Stimulated activated CD8-positive, alpha-beta memory T cell treated with anti-CD3 and anti-CD28 coated beads, Interleukin-4, amount 100 ng/mL, for 24 hours (primary cell): ENCODE results near the gene PLEKHG7.

Experiments
- DNase-seq: peaks from one replicate; pipeline ENCODE4 v3.0.0-alpha.2; 2020; ENCODE audit warnings: low read depth

PLEKHG7 gene

DNA sequence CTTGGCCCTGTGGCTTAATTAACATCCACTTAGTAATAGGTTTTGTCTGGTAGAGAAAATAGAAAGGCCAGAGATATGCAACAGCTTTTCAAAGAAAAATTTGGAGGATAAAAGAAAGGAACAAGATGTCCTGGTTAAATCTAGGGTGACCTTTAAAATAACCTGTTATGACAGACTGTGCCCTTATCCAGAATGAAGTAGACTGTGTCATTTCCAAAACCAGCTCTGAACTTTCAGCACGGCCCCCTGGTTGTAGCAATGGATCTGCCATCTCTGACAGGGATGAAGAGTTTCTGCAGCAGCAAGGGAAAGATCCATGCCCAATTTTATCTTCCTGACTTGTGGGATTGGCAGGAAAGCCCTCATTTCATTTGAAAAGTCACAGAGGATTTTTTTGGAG is 5.1 kb downstream of the PLEKHG7 start:
- no peak for DNase-seq

DNA sequence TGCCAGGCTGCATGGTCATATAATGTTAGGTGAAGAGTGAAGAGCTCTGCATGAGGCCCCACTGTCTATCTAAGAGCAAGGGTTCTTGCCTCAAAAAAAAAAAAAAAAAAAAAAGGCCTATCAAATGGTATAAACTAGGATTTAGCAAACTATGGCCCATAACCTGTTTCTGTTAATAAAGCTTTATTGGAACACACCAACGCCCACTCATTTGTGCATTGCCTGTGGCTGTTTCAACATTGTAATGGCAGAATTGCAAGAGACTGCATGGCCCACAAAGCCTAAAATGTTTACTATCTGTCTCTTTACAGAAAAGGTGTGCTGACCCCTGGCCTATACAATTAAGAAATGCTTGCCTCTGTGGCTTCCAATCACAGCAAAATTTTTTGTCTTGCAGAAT is 12.8 kb downstream of the PLEKHG7 start:
- no peak for DNase-seq

DNA sequence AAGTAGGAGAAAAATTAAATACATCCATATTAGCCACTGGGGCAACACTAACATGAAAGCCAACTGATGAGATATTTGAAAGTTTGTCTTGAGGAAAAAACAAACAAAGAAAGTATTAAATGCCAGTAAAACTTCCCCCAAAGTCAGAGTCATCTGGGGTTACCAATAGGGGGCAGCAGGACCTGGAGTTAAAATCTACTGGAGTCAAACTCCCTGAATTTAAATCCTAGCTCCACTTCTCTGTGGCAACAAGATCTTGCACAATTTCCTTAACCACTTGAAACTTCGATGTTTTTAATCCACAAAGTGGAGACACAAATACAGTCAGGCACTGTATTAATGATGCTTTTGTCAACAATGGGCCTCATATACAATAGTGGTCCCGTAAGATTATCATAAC is 14.4 kb downstream of the PLEKHG7 start:
- DNase-seq = no peak

DNA sequence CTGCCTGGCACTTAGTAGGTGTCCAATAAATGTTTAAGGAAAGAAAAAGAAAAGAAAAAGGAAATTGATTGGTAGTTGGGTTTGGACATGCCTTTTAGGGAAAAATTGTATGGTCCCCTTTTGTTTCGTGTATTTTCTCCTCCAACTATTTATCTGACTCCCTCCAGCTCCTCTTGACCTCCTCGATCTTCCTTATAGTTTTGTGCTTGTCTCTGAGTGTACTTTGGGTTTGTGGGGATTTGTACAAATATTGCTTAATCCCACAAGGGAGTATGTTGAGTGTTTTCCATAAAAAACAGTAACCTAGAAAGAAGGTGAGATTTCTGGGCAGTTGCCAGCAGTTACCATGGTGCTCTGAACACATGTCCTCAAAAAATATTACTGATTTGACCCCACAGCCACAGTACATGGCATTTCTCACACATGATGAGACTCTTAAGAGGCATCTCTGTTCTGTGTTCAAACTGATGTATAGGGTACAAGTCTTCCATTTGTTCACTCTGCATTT is 15.7 kb downstream of the PLEKHG7 start:
- no peak for DNase-seq

DNA sequence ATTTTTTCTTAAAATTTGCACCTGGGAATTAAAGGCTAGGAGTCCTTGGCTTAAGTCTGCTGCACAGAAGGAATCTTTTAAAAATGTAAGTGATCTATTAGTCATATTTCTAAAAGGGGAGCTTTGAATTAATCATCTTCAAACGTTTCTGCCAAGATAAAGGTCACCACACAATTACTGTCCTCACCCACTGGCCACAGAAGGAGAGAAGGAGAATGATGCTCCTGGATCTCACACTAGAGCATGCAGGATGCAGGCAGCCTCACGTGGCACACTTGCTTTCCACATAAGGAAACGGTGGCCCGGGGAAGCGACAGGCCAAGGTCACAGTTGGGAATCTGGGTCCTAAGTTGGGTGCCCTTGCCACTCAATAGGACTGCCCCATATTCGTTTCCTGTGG is 16.9 kb downstream of the PLEKHG7 start:
- no peak for DNase-seq

DNA sequence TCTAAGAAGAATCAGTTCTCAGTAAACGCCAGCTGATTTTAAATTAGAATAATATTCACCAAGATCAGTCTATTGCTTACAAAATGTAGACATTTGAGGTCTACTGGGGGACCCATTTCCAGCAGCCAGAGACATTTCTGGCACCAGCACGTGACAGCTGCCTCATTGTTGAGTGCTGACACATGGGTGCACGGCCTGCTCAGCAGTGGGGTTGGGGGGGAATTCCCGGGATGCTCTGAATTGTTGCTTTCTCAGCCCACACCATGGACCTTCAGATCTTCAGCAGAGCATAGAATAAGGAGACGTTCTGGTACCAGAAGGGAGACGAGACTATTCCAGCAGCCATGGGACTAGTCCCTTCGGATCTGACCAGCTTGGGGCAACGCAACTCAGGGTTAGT is 18.3 kb downstream of the PLEKHG7 start:
- DNase-seq = no peak

DNA sequence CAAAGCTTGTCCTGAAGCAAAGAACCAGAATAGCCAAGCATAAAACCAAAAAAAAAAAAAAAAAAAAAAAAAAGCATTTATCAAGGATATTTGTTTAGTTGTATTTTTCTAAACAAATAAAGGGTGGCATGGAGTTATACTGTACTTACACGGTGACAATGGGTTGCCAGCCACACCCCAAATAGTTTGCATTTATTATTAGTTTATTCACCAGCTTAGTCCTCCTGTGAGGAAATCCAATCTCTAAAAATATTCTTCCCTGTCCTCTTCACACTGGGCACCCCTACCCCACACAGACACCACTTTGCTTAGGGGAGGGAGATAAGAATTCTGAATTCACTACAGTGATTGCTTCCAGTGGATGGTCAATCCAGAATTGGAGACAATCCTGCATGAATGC is 18.9 kb downstream of the PLEKHG7 start:
- no peak for DNase-seq

DNA sequence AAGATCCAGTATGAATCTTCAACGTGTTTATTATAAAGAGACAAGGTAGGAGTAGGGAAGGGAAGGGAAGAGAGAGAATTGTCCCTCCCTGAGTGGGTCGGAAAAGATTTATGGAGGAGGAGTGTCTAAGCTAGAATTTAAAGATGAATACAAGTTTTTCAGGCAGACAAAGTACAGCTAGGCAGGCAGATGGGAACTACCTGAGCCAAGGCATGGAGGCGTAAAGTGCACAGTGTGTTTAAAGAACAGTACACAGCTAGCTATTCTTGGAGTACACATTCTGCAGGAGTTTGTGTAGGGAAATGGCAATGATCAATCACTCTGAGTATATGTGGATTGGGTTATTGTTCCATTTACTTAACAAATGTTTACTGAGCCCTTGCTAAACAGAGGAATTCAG is 20.1 kb downstream of the PLEKHG7 start:
- DNase-seq = no peak

DNA sequence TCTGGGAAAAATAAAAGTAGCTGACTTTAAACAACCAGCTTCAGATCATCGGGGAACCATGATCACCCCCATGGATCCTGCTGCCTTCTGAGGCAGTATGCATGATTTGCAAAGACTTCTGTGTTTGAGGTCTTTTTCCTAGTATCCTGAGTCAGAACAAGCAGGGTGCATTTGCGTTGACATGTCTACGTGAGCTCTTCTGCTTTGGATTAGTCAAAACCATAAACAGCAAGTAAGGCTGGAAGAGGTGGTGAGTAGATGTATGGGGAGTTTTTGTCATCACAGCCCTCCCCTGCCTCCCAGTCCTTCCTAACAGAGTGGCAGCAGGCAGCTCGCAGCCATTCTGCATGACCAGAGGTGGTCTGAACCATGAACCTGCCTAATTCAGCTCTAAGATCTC is 24.1 kb downstream of the PLEKHG7 start:
- no peak for DNase-seq

DNA sequence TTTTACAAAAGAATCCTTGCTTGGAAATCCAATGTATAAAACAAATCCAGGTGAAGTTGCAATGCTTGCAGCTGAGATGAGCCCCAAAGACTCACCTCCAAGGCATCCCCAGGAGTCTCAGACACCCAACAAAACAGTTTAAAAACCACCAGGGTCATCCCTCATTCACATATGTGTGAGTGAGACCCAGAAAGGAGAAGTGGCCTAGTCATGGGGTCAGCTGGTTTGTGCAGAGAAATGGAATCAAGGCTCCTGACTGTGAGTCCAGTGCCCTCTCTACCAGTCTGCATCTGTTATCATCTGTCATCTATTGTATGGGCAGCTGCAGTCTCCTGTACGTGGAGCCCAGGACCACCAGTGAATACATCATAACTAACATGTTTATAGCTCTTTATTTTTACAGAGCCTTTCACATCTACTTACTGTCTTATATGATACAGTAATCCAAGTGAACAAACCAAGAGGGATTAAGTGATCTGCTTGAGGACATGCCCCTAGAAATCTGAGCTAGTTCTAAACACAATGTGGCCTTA is 27.1 kb downstream of the PLEKHG7 start:
- no peak for DNase-seq

DNA sequence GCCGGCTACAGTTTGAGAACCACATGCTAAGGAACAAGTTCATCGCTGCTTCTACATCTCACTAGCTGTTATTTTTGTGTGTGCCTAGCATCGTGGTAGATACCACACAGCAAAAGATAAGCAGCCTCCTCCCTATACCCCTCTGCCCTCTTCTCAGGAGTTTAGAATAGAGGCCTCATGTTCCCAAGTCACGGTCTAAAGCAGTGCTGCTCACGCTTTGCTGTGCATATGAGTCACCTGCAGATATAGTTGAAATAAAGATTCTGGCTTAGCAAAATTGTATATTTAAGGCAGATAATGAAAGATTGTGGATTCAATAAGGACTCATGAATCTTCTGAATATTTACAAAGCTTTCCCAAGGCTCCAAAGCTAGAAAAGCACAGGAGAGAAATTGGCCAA is 28.0 kb downstream of the PLEKHG7 start:
- no peak for DNase-seq

DNA sequence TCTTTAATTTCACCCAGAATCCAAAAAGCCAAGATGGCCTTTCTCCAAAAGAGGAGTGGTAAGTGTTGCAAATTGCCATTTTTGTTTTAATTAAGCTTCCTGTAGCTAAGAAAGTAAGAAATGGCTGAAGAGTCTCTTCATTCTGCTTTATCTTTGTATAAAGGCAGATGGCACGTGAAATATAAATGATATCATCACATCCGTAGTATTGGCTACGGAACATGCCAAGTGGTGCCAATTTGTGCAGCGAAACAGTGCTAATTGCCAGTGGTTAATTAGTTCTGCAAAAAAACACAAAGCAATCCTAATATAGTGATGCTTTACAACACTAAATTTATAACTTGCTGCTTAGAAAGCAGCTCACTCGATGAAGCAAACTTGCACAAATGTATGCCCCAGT is 29.4 kb downstream of the PLEKHG7 start:
- no peak for DNase-seq

DNA sequence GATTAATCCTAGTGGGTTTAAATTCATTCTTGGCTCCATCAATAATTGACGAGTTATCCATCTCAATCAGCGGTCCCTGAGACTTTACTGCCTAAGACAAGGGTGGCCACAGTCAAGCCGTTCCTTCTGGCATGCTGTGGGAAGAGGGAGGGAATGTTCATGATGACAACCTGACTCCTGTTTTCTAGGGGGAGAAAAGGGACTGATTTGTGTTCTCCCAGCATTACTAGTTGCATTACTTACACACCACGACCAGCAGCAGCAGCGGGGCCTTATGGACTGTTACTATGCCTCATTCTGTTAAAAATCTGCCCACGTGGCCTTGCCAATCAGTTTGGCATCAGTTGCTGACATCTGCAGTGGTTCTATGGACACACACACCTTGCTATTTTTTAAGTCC is 29.9 kb downstream of the PLEKHG7 start:
- DNase-seq = no peak

DNA sequence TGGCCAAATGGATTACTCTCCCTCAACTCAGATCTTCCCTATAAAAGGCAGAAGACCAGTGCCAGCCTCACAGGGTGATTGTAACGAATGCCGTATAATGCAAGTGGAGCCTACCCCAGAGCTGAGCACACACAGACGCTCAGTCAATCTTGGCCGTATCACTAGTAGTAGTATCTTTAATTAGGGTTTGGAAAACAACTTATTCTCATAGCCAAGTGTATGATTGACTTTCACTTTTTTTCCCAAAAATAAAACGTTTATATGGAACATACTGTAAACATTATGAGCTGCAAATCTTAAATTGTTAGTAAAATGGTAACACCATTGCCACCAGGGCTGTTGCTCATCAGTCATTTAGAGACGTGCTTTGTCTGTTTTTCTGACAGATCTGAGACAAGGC is 30.4 kb downstream of the PLEKHG7 start:
- no peak for DNase-seq

DNA sequence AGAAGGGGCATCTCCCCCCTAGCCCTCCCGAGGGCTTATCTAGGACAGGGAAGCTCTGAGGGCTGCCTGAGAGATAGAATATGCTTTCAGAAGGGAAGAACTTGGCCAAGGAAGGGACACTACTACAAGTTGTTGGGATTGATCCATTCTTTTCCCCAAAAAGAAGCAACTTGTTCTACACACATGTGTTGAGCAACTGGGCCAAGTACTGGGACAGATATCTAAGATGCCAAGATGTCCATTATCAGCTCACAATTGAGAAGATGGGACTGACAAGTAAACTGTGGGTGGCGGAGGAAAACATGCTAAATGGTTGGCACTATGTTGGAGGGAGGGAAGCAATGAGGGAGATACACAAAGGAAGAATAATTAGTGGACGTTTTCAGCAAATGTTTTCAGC is 30.9 kb downstream of the PLEKHG7 start:
- DNase-seq = no peak

DNA sequence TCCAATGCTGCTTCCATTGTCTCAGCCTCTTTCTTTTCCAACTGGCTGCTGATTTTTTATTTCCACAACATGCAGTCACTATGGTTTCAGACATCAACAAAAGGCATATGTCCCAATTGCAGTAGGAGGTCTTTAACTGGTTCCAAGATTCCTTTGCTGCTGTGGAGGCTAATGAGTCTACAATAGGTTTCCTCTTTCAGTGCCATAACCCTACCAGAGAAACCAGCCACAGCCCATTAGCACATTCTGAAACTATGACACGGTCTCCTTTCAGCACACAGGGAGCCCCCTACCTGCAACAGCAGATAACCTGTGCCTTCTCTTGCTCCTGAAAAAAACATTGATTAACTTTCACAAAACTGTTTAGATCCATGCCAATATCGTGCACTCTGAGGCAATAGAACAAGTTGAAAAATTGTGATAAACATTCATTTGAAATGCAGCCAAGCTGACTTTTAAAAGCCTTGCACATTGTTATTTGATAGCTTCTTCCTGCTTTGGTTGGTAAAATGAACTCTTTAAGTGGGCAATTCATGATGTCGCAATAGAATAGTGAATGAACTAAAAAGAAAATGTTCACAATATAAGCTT is 32.4 kb downstream of the PLEKHG7 start:
- no peak for DNase-seq

DNA sequence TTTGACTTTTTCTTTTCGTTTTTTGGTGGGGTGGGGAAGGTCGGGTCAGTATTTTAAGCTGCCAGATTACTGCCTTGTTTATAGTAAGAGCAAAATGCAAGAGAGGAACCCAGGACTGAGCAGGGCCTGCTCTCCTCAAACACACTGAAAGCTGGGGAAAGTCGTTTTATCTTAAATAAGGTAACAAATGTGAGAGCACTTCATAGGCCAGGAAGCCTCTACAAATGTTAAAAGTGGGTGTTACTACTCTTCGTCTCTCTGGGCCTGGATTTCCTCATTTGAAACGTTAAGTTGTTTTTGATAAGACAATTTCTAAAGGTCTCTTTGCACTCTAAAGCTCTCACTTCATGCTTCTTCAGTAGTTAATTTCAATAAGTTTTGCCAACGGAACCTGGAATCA is 33.8 kb downstream of the PLEKHG7 start:
- DNase-seq = no peak

DNA sequence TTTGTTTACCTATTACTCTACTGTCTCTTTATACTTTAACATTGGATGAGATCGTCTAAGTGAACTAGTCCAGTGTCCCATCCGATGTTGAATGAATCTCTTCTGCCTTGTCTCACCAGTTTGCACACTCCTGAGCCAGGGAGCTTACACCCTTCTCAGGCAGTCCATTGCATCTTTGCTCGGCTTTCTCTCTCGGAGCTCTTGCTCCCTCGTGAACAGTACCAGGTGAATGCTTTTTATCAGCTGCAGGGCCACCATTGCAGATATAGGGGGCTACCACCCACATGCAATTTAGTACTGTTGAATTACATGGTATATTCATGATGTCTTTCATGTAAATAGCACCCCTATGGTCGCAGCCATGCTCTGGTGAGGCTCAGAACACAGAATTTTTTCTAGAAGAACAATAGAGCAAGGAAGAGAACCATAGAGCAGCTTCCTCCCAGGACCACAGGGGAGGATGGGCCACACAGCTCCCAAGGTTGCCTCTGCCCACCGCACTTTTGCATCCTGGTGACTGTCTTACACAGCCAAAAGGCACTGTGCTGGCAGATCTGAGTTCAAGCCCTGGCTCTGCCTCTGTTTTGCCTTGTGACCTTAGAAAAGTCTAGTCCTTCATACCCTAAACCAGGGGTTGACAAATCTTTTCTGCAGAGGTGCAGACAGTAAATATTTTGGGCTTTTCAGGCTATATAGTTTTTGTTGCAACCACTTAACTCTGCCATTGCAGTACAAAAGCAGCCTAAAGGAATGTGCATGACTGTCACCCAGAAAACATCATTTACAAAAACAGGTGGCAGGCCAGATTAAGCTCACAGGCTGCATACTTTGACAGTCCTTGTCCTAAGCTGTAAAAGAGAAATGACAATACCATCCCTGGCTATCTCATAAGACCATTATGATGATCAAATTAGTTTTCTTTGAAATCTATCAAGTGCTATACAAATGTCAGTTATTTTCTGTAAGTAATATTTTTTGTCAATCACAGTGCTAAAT is 35.4 kb downstream of the PLEKHG7 start:
- DNase-seq = no peak

DNA sequence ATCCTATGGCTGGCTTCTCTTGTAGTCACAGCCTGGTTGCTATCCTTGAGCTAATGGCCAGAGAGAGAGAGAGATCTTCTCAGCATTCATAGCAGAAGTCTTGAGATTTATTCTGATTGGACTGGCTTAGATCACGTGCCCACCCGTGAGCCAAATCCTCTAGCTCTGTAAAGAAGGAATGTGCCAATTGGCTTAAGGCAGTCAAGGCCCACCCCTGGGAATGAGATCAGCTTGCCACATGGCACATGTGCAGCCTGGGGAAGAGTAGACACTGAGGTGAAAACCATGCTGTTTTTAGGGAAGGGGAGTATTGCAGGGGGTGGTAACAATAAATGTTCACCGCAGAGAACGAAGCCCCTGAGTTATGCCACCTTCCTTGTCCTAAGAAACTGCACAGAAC is 36.3 kb downstream of the PLEKHG7 start:
- no peak for DNase-seq

DNA sequence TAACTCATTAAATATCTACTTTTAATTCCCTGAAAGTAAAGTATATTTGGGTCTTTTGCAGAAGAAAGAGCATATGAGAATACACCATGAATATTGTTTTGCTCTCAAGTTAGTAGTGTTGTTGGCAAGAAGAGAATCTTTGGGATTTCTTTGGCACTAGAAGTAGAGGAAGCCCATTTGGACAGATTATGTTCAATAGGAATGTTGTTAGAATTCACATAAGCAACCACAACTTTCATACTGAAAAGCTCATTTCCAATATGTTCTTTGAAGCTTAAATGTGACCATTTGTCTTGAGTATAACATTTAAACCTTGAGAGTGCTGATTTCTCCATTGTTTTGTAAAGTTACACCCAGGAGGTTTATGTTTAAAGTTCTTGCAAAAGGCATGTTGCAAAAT is 37.6 kb downstream of the PLEKHG7 start:
- no peak for DNase-seq

DNA sequence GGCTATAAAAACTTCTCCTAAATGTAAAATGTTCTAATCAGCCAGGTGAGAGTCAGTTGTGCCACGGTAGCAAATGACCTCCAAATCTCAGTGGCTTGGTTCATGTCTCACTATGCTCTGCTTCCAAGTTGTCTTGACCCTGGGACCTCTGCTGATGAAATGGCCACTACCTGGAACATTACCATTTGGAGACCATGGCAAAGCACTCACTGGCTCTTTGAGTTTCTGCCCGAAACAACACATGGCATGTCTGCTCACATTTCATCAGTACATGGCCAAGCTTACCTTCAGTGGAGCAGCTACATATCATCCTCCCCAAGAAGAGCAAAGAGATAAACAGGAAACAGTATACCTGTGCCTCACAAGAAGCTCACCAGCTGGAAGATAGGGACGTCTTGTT is 40.2 kb downstream of the PLEKHG7 start:
- no peak for DNase-seq

DNA sequence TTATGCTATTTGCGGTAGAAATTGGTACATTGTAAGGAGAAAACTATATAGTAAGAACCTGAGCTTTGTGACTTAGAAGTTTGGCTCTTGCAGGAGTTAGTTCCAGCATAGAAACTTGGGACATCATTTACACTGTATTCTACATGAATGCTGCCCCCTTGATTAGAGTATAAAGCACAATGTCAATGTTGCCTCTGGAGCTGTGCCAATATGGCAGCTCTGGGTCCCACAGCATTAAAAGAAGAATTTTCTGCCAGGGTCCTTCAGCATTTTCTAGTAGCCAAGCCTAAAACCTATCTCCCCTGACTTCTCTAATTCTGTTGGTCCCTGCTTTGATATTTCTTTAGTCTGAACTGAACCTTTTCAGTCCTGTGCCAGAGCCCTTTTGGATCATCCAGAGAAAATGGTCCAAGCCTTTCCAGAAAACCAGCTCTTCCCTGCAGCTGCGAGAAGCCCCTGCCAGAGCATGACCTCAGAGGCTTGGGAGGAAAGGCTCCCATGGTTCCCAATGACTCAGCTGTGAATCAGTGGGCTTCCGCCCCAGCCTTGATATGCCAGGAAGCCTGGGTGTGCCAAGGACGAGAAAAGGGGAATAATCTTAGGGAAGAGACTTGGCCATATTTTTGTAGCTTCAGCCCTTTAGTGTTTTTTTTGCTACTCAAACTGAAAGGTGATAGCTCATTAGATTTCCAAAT is 43.2 kb downstream of the PLEKHG7 start:
- no peak for DNase-seq

DNA sequence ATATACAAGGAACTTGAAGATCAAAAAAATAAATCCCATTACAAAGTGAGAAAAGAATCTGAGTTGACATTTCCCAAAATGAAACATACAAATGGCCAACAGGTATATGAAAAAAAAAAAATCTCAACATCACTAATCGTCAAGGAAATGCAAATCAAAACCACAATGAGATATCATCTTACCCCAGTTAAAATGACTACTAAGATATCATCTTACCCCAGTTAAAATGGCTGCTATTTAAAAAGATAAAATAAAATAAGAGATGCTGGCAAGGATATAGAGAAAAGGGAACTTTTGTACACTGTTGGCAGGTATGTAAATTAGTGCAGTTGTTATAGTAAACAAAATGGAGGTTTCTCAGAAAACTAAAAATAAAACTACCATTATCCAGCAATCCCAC is 44.4 kb downstream of the PLEKHG7 start:
- no peak for DNase-seq
